SK-N-SH (cell line): ENCODE measurements around the gene AZIN2. TPM values are rescaled to one million over a fixed set of nuclear protein-coding genes. Genes with fewer than 3 reads are reported as not detected.

ENCODE experiments used
- CTCF ChIA-PET: fragments of 300-600, 350-600 bp; formaldehyde crosslinking; extraction: SDS; loops from one replicate; lab custom pipeline; 2021; lab: Yijun Ruan, JAX
- POLR2A ChIA-PET: fragments of 350-600 bp; sonication (Branson Sonifier 250); formaldehyde crosslinking; extraction: SDS; loops from one replicate; lab custom pipeline; 2020; ENCODE audit warnings: antibody characterized with exemption, inconsistent platforms; lab: Yijun Ruan, JAX
- DNase-seq: peaks from one replicate; pipeline ENCODE4 v3.0.0; 2012
- H2AFZ ChIP-seq: fragments of 200-600 bp; sonication (generic); 2 replicates; pipeline ENCODE4 v1.8.1; 2016; ENCODE audit warnings: antibody characterized with exemption, mild to moderate bottlenecking, low read depth
- H3F3A ChIP-seq: fragments of 200-600 bp; sonication (generic); replicated peaks from 2 replicates; pipeline ENCODE3; 2016; ENCODE audit warnings: antibody characterized with exemption, mild to moderate bottlenecking; ENCODE audit not compliant: insufficient read depth
- H3K27ac ChIP-seq, 2 experiments: fragments of 200-500 bp in 1 of 2; fragments of 200-600 bp in 1 of 2; sonication (Bioruptor generic) in 1 of 2; sonication (generic), shearing (Covaris generic) in 1 of 2; 2 replicates each; pipeline versions ENCODE4 v1.5.1 to v1.6.1; 2014 to 2016; ENCODE audit warnings: low read depth in 2 of 2, inconsistent platforms in 1 of 2, low read length in 1 of 2, mild to moderate bottlenecking in 1 of 2, mixed read lengths in 1 of 2
- H3K27me3 ChIP-seq: fragments of 200-600 bp; sonication (generic), shearing (Covaris generic); 2 replicates; pipeline ENCODE4 v1.6.1; 2016; ENCODE audit warnings: mixed run types; ENCODE audit not compliant: insufficient read depth
- H3K36me3 ChIP-seq, 2 experiments: fragments of 200-500 bp in 1 of 2; fragments of 200-600 bp in 1 of 2; sonication (Bioruptor generic) in 1 of 2; sonication (generic) in 1 of 2; replicated peaks in 1 of 2; 2 replicates each; pipeline versions ENCODE3 to v1.5.1; 2014 to 2016; ENCODE audit warnings: low read length in 1 of 2, mild to moderate bottlenecking in 1 of 2; ENCODE audit not compliant: insufficient read depth in 2 of 2, control insufficient read depth in 1 of 2
- H3K4me1 ChIP-seq, 2 experiments: fragments of 200-500 bp in 1 of 2; fragments of 200-600 bp in 1 of 2; sonication (Bioruptor generic) in 1 of 2; sonication (generic), shearing (Covaris generic) in 1 of 2; 2 replicates each; pipeline versions ENCODE4 v1.5.1 to v1.6.1; 2014 to 2016; ENCODE audit warnings: low read depth in 1 of 2, low read length in 1 of 2, mixed run types in 1 of 2; ENCODE audit not compliant: insufficient read depth in 2 of 2, control insufficient read depth in 1 of 2
- H3K4me2 ChIP-seq: fragments of 200-600 bp; sonication (generic), shearing (Covaris generic); 2 replicates; pipeline ENCODE4 v1.6.1; 2017; ENCODE audit warnings: mixed run types
- H3K4me3 ChIP-seq, 2 experiments: fragments of 200-500 bp in 1 of 2; fragments of 200-600 bp in 1 of 2; sonication (Bioruptor generic) in 1 of 2; sonication (generic), shearing (Covaris generic) in 1 of 2; 2 replicates each; pipeline versions ENCODE4 v1.5.1 to v1.8.1; 2014 to 2016; ENCODE audit warnings: low read depth in 2 of 2, inconsistent platforms in 1 of 2, low read length in 1 of 2, mild to moderate bottlenecking in 1 of 2, mixed read lengths in 1 of 2, moderate library complexity in 1 of 2
- H3K79me2 ChIP-seq: fragments of 200-600 bp; sonication (generic); 2 replicates; pipeline ENCODE4 v1.8.1; 2017; ENCODE audit warnings: mild to moderate bottlenecking; ENCODE audit not compliant: insufficient read depth
- H3K9ac ChIP-seq: fragments of 200-600 bp; sonication (generic); 2 replicates; pipeline ENCODE4 v1.6.1; 2017; ENCODE audit warnings: mixed run types
- H3K9me2 ChIP-seq: fragments of 200-600 bp; sonication (generic); 2 replicates; pipeline ENCODE4 v1.6.1; 2017; ENCODE audit warnings: mixed run types
- H3K9me3 ChIP-seq: fragments of 200-600 bp; sonication (generic); 2 replicates; pipeline ENCODE4 v1.6.1; 2017; ENCODE audit warnings: mixed run types, mild to moderate bottlenecking, moderate library complexity
- H4K20me1 ChIP-seq: fragments of 200-600 bp; sonication (generic); 2 replicates; pipeline ENCODE4 v1.6.1; 2017; ENCODE audit warnings: mild to moderate bottlenecking, mixed run types; ENCODE audit not compliant: insufficient read depth
- ELF1 ChIP-seq: IDR thresholded peaks from 2 replicates; pipeline ENCODE4 v1.4.0; 2012
- FOSL2 ChIP-seq: IDR thresholded peaks from 2 replicates; pipeline ENCODE4 v1.4.0; 2012; ENCODE audit warnings: low read depth, mild to moderate bottlenecking, moderate library complexity, borderline replicate concordance
- FOXM1 ChIP-seq: IDR thresholded peaks from 2 replicates; pipeline ENCODE4 v1.4.0; 2012; ENCODE audit warnings: low read depth, mild to moderate bottlenecking
- GATA2 ChIP-seq: sonication (generic); formaldehyde crosslinking; IDR thresholded peaks from 2 replicates; pipeline ENCODE4 v1.5.0; 2020; ENCODE audit warnings: mild to moderate bottlenecking, missing genetic modification reagents
- JUND ChIP-seq: IDR thresholded peaks from 2 replicates; pipeline ENCODE4 v1.4.0; 2012
- MEF2A ChIP-seq: IDR thresholded peaks from 2 replicates; pipeline ENCODE4 v1.4.0; 2012; ENCODE audit warnings: low read depth, borderline replicate concordance
- NRF1 ChIP-seq: IDR thresholded peaks from 2 replicates; pipeline ENCODE4 v1.6.1; 2012; ENCODE audit warnings: low read depth, mild to moderate bottlenecking, low read length
- RAD21 ChIP-seq: IDR thresholded peaks from 2 replicates; pipeline ENCODE4 v1.6.1; 2012; ENCODE audit warnings: mild to moderate bottlenecking, low read length
- RCOR1 ChIP-seq: fragments of 150-350 bp; IDR thresholded peaks from 2 replicates; pipeline ENCODE4 v1.6.1; 2017; ENCODE audit warnings: antibody characterized with exemption, low read length
- RFX5 ChIP-seq: IDR thresholded peaks from 2 replicates; pipeline ENCODE4 v1.6.1; 2012; ENCODE audit warnings: mild to moderate bottlenecking, improper control_type of control experiment, low read length
- SIN3A ChIP-seq: IDR thresholded peaks from 2 replicates; pipeline ENCODE4 v1.6.1; 2012; ENCODE audit warnings: low read depth, mild to moderate bottlenecking, low read length, moderate library complexity, borderline replicate concordance
- SMC3 ChIP-seq: IDR thresholded peaks from 2 replicates; pipeline ENCODE4 v1.6.1; 2012; ENCODE audit warnings: low read depth, low read length, improper control_type of control experiment
- YY1 ChIP-seq: IDR thresholded peaks from 2 replicates; pipeline ENCODE4 v1.4.0; 2012; ENCODE audit warnings: low read depth, mild to moderate bottlenecking
- polyA plus RNA-seq, 3 experiments: library from polyadenylated mRNA; depleted of rRNA; stranded (reverse); fragments of >200 nt; gene quantifications; 2 replicates each; pipeline ENCODE4 v1.2.3, GENCODE V29; 2012
- TF ChIP-seq, protein P1 (sequence below): IDR thresholded peaks from 2 replicates; pipeline ENCODE4 v1.6.1; 2012; ENCODE audit warnings: mild to moderate bottlenecking, low read depth, low read length, moderate library complexity
- TF ChIP-seq, protein P2 (sequence below): IDR thresholded peaks from 2 replicates; pipeline ENCODE4 v1.4.0; 2012; ENCODE audit warnings: low read depth
- TF ChIP-seq, protein P3 (sequence below): fragments of 150-350 bp; IDR thresholded peaks from 2 replicates; pipeline ENCODE4 v1.6.1; 2017; ENCODE audit warnings: antibody characterized with exemption, low read length, low read depth, borderline replicate concordance
- TF ChIP-seq, protein P4 (sequence below): IDR thresholded peaks from 2 replicates; pipeline ENCODE4 v1.4.0; 2012; ENCODE audit warnings: low read depth, borderline replicate concordance
- TF ChIP-seq, protein P5 (sequence below): IDR thresholded peaks from 2 replicates; pipeline ENCODE4 v1.4.0; 2012; ENCODE audit warnings: low read depth, borderline replicate concordance
- TF ChIP-seq, protein P6 (sequence below): fragments of 200-600 bp; sonication (generic); IDR thresholded peaks from 2 replicates; pipeline ENCODE4 v1.6.1; 2017; ENCODE audit warnings: antibody characterized with exemption, mild to moderate bottlenecking, moderate library complexity

AZIN2 gene
- polyA plus RNA-seq, 1 of the 3 experiments (the other 2 are of a cell fraction) = 17.8 TPM

DNA sequence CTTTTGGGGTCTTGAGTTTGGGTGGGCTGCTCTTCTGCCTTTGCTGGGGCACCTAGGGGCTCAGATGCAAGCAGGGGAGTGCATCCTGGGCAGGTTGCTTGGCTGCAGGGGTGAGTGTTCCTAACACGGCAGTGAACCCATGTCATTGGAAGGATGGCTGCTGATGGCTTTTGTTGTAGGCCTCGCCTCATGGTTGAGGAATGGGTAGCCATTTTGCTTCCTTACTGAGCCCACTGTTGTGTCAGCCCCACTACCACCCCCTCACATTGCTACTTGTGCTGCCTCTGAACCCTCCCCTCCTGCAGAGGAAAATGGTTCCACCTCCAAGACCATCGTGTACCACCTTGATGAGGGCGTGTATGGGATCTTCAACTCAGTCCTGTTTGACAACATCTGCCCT, 16.8 kb downstream of the AZIN2 start (continued):
- TF ChIP-seq, protein P1, sequence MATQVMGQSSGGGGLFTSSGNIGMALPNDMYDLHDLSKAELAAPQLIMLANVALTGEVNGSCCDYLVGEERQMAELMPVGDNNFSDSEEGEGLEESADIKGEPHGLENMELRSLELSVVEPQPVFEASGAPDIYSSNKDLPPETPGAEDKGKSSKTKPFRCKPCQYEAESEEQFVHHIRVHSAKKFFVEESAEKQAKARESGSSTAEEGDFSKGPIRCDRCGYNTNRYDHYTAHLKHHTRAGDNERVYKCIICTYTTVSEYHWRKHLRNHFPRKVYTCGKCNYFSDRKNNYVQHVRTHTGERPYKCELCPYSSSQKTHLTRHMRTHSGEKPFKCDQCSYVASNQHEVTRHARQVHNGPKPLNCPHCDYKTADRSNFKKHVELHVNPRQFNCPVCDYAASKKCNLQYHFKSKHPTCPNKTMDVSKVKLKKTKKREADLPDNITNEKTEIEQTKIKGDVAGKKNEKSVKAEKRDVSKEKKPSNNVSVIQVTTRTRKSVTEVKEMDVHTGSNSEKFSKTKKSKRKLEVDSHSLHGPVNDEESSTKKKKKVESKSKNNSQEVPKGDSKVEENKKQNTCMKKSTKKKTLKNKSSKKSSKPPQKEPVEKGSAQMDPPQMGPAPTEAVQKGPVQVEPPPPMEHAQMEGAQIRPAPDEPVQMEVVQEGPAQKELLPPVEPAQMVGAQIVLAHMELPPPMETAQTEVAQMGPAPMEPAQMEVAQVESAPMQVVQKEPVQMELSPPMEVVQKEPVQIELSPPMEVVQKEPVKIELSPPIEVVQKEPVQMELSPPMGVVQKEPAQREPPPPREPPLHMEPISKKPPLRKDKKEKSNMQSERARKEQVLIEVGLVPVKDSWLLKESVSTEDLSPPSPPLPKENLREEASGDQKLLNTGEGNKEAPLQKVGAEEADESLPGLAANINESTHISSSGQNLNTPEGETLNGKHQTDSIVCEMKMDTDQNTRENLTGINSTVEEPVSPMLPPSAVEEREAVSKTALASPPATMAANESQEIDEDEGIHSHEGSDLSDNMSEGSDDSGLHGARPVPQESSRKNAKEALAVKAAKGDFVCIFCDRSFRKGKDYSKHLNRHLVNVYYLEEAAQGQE = no peak
- TF ChIP-seq, protein P2, sequence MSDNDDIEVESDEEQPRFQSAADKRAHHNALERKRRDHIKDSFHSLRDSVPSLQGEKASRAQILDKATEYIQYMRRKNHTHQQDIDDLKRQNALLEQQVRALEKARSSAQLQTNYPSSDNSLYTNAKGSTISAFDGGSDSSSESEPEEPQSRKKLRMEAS = no peak
- no peak for TF ChIP-seq FOXM1

DNA sequence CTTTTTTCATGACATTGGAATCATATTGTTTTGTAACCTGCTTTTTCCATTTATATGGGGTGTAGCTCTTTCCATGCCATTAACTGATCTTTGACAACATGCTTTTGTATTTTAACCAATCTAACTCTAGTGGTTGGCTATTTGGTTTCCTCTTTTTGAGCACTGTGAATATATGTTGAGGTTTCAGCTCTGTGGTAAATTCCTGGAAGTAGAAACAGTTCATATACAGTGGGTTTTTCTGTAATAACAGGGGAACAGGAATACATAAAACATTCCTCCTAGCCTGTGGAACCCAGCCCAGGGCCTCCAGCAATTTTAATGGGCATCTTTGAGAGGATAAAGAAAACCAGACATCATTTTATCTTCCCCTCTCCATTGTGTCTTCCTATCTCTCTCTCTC, 17.4 kb downstream of the AZIN2 start:
- Histone ChIP-seq H3K27me3 (no peaks in the 10 kb centered on the region), H4K20me1 (no peaks in the 10 kb centered on the region), H3K9me3 (no peaks in the 10 kb centered on the region), H3K36me3 (peaks cover 0 to 2% of the 10 kb centered on the region in 2 experiments), H3K27ac (peak overlapping the region; percentile 78 to 98; a peak in 3 of 4 replicates), H3K9me2 (no peaks in the 10 kb centered on the region), H3K4me3 (no peak overlapping the region), H2AFZ (no peak overlapping the region), H3K4me1 (peaks cover 0 to 25% of the 10 kb centered on the region in 2 experiments; a peak in 1 of 4 replicates), H3K4me2 (0 out of 2 replicates have a peak overlapping the region, but pooled peaks have one; percentile 47), H3K9ac (peak overlapping the region; percentile 62), H3K79me2 (no peaks in the 10 kb centered on the region), H3F3A (peaks cover 26% of the 10 kb centered on the region)
- DNase-seq = no peak
- TF ChIP-seq, protein P3, sequence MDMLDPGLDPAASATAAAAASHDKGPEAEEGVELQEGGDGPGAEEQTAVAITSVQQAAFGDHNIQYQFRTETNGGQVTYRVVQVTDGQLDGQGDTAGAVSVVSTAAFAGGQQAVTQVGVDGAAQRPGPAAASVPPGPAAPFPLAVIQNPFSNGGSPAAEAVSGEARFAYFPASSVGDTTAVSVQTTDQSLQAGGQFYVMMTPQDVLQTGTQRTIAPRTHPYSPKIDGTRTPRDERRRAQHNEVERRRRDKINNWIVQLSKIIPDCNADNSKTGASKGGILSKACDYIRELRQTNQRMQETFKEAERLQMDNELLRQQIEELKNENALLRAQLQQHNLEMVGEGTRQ = no peak
- TF ChIP-seq, protein P4, sequence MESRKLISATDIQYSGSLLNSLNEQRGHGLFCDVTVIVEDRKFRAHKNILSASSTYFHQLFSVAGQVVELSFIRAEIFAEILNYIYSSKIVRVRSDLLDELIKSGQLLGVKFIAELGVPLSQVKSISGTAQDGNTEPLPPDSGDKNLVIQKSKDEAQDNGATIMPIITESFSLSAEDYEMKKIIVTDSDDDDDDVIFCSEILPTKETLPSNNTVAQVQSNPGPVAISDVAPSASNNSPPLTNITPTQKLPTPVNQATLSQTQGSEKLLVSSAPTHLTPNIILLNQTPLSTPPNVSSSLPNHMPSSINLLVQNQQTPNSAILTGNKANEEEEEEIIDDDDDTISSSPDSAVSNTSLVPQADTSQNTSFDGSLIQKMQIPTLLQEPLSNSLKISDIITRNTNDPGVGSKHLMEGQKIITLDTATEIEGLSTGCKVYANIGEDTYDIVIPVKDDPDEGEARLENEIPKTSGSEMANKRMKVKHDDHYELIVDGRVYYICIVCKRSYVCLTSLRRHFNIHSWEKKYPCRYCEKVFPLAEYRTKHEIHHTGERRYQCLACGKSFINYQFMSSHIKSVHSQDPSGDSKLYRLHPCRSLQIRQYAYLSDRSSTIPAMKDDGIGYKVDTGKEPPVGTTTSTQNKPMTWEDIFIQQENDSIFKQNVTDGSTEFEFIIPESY = no peak
- TF ChIP-seq SMC3 (no peak), RAD21 (no peak), JUND (no peak), RCOR1 (no peak), NRF1 (no peak), FOSL2 (no peak), GATA2 (CRISPR knock-in tag) (no peak), MEF2A (no peak), YY1 (no peak), ELF1 (no peak), RFX5 (no peak), SIN3A (no peak)
- TF ChIP-seq, protein P5, sequence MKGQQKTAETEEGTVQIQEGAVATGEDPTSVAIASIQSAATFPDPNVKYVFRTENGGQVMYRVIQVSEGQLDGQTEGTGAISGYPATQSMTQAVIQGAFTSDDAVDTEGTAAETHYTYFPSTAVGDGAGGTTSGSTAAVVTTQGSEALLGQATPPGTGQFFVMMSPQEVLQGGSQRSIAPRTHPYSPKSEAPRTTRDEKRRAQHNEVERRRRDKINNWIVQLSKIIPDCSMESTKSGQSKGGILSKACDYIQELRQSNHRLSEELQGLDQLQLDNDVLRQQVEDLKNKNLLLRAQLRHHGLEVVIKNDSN = no peak
- TF ChIP-seq, protein P6, sequence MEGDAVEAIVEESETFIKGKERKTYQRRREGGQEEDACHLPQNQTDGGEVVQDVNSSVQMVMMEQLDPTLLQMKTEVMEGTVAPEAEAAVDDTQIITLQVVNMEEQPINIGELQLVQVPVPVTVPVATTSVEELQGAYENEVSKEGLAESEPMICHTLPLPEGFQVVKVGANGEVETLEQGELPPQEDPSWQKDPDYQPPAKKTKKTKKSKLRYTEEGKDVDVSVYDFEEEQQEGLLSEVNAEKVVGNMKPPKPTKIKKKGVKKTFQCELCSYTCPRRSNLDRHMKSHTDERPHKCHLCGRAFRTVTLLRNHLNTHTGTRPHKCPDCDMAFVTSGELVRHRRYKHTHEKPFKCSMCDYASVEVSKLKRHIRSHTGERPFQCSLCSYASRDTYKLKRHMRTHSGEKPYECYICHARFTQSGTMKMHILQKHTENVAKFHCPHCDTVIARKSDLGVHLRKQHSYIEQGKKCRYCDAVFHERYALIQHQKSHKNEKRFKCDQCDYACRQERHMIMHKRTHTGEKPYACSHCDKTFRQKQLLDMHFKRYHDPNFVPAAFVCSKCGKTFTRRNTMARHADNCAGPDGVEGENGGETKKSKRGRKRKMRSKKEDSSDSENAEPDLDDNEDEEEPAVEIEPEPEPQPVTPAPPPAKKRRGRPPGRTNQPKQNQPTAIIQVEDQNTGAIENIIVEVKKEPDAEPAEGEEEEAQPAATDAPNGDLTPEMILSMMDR = no peak
- ChIA-PET CTCF (interaction anchor here (1.4 to 4.8 kb wide), 2 partner anchors 11 to 18 kb away, joined by 4 to 32 read pairs; no protein-coding TSS in a partner anchor), POLR2A (no interaction called here)
